Fibroblast of skin of abdomen (primary cell): Measurements from ENCODE around the gene MARS1.
"Not testable (repeated sequence)": the region's sequence is repeated elsewhere in the genome, so short reads cannot be mapped to it uniquely, and the experiment has no call there.

Source experiments
- DNase-seq: peaks from one replicate; pipeline ENCODE4 v3.0.0-alpha.2; 2013

The MARS1 gene

DNA sequence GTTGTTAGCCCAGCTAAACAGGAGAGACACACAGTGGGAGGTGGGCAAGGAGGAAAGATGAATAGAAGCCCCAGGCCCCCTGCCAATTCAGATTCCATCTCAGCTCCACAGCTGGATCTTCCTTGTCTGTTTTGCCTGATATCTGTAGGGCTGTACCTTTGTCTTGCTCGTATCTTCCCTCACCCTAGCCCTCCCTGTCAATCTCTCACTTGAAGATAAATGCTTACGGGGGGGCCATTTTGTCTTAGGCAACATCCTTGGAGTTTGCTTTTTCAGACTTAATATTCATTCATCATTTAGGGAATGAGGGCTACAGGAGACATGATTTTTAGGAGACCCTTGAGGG lies 64.4 kb downstream of the MARS1 start:
- DNase-seq, result no peak

DNA sequence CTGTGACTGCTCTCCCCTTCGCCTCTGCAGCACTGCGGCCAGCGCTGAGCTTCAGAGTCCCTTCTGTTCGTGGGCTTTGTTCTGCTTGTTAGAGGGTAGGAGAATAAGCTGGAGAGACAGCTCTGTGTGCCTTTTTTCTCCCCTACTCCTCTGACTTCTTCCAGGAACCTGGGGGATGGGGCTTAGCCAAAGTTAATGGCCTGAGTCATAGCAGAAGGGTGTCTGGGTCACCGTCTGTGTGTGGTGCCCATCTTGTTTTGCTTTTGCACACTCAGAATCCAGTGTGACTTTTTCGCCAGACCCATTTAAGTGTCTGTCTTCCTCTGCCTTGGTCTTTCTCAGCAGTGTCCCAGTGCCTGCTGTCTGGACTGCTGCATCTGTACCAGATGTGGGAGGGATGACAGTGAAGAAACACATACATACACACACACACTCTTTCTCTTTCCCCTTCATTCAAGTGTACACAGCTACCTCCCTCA lies 65.0 kb downstream of the MARS1 start:
- peak; percentile 51 for DNase-seq

DNA sequence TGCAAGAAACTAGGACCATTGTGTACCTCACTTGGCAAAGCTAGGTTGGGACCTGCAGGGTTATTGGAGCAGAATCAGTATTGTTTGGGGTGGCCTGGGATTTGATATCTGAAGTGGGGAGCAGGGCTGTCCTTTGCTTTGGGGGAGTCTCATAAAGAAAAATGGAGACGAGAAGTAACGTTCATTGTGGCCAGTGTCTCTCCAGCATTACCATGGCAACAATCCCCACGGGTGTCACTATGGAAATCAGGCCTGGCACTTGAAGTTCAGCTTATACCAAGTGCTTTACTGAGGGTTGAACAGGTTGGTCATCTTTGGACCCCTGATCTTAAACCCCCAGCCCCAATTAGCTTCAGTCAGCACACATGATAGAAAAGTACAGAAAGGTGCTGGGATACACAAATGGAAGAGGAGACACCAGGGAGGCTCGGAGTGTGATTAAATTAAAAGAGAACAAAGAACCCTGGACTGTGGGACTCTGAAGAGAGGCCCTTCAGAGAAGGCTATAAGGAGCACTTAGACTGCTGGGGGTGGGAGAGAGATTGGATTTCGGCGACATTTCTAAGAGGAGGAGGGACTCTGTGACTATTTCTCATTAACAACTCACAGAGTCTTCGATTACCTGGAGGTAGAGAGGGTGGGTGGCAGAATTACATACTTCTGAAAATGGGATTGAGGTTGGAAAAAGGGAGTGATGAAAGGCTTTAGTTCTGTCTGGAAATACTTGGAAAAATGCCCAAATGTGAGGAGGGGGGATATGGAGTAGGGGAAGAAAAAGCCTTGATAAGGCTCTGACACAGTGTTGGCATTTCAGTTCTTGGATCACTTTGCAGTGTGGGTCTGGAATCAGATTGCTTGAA lies 65.7 kb downstream of the MARS1 start:
- DNase-seq, result no peak

DNA sequence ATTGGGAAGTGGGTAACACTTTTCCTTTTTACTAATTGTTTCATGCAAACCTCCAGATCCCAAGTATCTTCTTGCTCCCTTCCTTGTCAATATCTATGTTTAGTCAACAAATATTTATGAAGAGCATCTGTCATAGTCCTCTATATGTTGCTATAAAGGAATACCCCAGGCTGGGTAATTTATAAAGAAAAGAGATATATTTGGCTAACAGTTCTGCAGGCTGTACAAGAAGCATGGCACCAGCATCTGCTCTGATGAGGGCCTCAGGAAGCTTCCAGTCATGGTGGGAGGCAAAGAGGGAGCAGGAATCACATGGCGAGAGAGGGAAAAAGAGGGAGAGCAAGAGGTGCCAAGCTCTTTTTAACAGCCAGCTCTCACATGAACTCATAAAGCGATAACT lies 66.6 kb downstream of the MARS1 start:
- no peak for DNase-seq

DNA sequence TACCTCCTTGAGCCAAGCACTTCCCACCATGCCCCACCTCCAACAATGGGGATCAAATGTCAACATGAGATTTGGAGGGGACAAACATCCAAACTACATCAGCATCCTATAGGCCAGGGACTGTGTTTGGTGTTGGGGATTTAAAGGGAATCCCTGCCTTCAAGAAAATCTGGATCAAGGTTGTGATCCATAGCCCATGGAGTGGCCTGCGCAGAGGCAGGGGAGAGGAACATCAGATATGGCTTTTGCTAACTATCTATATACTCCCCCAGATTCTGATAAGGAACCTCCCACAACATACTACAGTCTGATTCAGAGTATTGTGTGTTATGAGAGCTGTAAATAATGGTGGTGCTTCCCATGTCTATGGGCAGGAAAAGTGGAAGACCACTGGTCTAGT lies 67.0 kb downstream of the MARS1 start:
- no peak for DNase-seq

DNA sequence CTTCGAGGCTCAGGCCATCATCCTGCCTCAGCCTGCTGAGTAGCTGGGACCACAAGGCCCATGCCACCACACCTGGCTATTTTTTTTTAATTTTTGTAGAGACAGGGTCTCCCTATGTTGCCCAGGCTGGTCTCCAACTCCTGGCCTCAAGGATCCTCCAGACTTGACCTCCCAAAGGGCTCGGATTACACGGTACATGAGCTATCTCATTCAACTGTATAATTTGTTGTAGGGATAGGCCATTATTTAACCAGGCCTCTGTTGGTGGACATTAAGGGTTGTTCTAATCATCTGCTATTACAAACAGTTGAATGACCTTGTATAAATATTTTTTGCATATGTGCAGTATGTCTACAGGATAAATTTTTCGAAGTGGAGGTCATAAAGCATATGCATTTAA lies 71.0 kb downstream of the MARS1 start:
- no peak for DNase-seq

DNA sequence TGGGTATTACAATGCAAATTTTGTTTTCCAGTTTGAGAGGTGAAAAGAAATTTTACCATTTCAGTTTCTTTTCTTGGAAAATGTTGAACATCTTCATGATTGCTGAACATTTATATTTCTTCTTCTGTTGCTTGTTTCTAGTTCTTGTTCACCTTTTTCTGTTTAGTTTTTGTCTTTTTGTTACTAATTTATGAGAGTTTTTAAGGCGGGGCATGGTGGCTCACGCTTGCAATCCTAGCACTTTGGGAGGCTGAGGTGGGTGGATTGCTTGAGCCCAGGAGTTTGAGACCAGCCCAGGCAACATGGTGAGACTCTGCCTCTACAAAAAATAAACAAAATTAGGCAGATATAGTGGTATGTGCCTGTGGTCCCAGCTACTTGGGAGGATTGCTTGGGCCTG lies 72.6 kb downstream of the MARS1 start:
- DNase-seq, result no peak

DNA sequence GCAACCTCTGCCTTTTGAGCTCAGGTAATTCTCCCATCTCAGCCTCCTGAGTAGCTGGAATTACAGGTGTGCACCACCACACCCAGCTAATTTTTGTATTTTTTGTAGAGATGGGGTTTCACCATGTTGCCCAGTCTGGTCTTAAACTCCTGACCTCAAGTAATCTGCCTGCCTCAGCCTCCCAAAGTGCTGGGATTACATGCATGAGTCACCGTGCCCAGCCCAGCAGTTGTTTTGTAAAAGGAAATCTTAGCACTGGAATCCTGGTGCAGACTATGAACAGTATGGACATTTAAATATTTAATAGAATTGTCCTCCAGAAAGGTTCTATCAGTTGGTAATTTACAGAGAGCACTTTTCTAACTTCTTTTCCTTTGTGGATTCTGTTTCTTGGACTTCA lies 73.2 kb downstream of the MARS1 start:
- not testable (repeated sequence) for DNase-seq

DNA sequence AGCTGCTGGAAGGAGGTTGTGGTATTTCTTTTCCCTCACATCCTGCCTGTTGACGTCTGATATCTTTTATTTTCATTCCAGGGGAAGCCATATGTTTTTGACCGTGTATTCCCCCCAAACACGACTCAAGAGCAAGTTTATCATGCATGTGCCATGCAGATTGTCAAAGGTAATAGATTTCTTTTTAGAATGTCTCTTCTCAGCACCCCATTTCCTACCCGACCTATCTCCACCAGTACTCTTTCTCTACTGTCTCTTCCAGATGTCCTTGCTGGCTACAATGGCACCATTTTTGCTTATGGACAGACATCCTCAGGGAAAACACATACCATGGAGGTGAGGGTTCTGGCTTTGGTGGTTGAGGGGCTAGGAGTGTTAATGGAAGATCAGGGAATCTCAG lies 75.5 kb downstream of the MARS1 start:
- DNase-seq, result no peak

DNA sequence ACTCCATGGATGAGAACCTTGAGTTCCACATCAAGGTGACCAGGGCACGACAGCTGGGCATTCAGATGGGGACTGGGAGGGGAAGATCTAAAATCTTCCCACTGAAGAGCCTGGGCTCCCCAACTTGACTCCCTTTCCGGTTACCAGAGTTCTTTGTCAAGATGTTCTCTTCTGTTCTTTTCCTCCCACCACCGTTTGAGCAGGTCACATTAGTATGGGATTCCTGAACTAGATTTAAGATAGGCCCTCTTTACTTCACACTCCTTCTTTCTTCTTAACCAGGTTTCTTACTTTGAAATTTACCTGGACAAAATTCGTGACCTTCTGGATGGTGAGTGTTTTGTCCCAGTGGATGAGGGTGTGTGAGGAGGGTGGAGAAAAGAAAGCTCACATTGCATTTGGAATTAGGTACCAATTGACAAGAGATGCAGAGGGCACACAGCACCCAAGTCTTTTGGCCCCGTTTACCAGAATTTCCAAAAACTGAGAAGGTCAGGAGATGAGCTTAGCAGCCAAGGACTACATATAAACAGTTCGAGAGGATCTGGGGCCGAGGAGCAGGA lies 76.4 kb downstream of the MARS1 start:
- DNase-seq, result no peak
